ENCODE measurements around the gene CDK6.

The CDK6 gene

DNA sequence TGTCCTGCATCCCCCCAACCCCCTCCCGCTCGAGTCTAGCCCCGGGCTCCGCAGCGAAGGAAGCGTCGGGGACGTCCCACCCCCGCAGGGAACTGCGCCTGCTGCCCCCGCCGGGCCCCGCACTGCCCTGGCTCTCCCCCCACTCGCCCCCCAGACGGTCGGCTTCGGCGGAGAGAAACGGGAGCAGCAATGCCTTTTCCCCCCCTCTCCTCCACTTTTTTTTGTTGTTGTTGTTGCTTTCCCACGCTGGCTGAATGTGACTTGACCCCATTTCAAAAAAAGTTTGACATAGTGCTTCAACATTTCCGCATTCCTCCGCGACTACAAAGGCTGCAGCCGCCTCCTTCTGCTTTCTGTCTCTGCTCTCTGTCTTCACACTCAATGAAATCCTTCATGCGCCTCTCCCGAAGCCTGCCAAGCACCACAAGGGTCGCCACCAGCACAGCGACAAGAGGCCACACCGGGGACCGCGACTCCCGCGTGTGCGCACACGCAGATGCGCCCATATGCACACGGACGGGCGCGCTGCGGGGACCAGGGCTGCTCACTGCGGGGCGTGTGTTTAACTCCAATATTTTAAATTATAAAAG is 1.0 kb downstream of the CDK6 start:
- no peak for DNase-seq (ENCODE audit: low read depth)
- peak overlapping the region; percentile 73 for H3K4me3 ChIP-seq (ENCODE audit: low read depth, low read length)
- TF ChIP-seq, protein P1, sequence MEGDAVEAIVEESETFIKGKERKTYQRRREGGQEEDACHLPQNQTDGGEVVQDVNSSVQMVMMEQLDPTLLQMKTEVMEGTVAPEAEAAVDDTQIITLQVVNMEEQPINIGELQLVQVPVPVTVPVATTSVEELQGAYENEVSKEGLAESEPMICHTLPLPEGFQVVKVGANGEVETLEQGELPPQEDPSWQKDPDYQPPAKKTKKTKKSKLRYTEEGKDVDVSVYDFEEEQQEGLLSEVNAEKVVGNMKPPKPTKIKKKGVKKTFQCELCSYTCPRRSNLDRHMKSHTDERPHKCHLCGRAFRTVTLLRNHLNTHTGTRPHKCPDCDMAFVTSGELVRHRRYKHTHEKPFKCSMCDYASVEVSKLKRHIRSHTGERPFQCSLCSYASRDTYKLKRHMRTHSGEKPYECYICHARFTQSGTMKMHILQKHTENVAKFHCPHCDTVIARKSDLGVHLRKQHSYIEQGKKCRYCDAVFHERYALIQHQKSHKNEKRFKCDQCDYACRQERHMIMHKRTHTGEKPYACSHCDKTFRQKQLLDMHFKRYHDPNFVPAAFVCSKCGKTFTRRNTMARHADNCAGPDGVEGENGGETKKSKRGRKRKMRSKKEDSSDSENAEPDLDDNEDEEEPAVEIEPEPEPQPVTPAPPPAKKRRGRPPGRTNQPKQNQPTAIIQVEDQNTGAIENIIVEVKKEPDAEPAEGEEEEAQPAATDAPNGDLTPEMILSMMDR (IDR thresholded peaks at IDR 0.05; ENCODE audit: low read depth, low read length, missing control alignments) = no peak
- in situ Hi-C loops (cut with HindIII; ENCODE audit: low sequenced_read_pairs) = loop anchor here (25.0 kb wide), 1 partner anchor 202 kb away; no protein-coding TSS in a partner anchor

DNA sequence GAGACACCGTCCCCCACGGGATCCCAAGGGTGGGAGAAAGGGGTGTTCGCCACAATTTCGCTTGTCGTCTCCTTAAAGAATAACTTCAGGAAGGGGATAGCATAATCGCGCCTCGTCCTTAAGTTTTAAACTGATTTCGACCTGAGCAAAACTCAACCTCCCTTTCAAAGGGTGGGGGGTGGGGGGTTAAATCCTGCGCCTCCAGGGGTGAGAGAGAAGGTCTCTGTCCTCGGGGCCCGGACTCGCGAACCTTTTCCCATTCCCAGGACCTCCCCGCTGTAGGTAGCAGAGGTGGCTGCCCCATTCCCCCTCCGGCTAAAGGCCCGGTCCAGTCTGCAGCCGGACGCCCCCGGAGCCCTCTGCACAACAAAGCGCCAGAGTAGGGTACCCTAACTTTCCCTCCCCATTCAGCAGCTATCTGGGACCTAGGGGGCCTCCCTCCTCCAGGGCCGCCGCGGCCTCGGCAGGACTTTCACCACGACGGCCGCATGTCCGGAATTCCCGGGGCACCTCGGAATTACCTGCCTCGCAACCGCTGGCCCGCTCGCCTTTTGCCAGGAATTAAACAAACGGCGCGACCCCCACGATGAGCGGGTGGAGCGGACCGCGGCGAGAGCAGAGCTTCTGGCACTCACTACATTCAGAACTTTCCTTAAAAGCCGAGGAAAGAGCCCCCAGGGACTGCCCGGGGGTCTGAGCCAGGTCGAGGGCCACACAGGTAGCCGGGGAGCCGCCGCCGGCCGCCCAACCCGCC is 1.7 kb downstream of the CDK6 start:
- DNase-seq (ENCODE audit: low read depth) = no peak
- TF ChIP-seq, protein P1 (IDR thresholded peaks at IDR 0.05; ENCODE audit: low read depth, low read length, missing control alignments) = no peak
- peak overlapping the region; percentile 73 for H3K4me3 ChIP-seq (ENCODE audit: low read depth, low read length)
- in situ Hi-C loops (cut with HindIII; ENCODE audit: low sequenced_read_pairs) = loop anchor here (25.0 kb wide), 1 partner anchor 203 kb away; no protein-coding TSS in a partner anchor

DNA sequence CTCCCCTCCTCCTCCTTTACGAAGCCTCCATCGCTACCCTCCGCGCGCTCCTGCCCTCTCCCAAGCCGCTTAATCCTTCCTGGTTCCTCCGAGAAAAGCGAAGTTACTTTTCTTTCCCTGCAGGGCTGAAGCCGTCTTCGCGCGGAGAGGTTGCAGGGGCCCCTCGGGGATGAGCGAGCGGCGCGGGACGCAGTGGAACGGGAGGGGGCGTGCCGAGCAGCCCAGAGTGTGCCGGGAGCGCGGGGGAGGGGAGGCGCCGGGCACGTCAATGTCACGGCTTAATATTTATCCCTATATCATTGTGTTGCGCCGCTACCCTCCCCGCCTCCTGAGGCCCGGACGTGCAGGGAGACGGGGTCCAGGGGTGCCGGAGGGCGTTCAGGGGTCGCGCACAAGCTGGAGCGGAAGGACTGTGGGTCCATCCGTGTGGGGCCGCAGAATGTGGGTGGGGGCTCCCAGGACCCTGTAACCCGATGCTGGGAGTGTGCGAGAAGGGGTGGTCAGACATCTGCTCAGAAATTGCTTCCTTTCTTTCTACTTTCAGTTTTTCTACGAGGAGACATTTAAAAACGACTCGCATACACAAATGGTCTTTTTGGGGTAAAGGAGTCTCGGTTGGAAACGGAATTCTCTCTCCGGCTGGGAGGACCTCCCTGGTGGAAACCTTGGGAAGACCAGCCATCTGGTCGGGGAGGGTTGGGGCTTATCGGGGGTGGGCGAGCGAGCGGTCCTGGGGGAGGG is 2.4 kb downstream of the CDK6 start:
- TF ChIP-seq, protein P1 (IDR thresholded peaks at IDR 0.05; ENCODE audit: low read depth, low read length, missing control alignments) = peak; percentile 28
- H3K4me3 ChIP-seq (ENCODE audit: low read depth, low read length) = peak overlapping the region; percentile 73
- no peak for DNase-seq (ENCODE audit: low read depth)
- in situ Hi-C loops (cut with HindIII; ENCODE audit: low sequenced_read_pairs) = loop anchor here (25.0 kb wide), 1 partner anchor 203 kb away; no protein-coding TSS in a partner anchor

- in situ Hi-C loops (cut with HindIII; ENCODE audit: low sequenced_read_pairs) = loop anchor here (25.0 kb wide), 1 partner anchor 204 kb away; no protein-coding TSS in a partner anchor
- H3K4me3 ChIP-seq (ENCODE audit: low read depth, low read length) = peak overlapping the region; percentile 73
- TF ChIP-seq, protein P1 (IDR thresholded peaks at IDR 0.05; ENCODE audit: low read depth, low read length, missing control alignments) = peak; percentile 76
- DNase-seq (ENCODE audit: low read depth) = no peak
Measured at GRCh38 chr7:92833024-92833765, 3.2 kb downstream of the CDK6 start.

- in situ Hi-C loops (cut with HindIII; ENCODE audit: low sequenced_read_pairs) = loop anchor here (25.0 kb wide), 1 partner anchor 205 kb away; no protein-coding TSS in a partner anchor
- H3K4me3 ChIP-seq (ENCODE audit: low read depth, low read length) = peak overlapping the region; percentile 73
- DNase-seq (ENCODE audit: low read depth) = no peak
- TF ChIP-seq, protein P1 (IDR thresholded peaks at IDR 0.05; ENCODE audit: low read depth, low read length, missing control alignments) = no peak
Measured at GRCh38 chr7:92832534-92833023, 3.8 kb downstream of the CDK6 start.
